ENCODE results near the gene ACAA2.

ACAA2 gene

DNA sequence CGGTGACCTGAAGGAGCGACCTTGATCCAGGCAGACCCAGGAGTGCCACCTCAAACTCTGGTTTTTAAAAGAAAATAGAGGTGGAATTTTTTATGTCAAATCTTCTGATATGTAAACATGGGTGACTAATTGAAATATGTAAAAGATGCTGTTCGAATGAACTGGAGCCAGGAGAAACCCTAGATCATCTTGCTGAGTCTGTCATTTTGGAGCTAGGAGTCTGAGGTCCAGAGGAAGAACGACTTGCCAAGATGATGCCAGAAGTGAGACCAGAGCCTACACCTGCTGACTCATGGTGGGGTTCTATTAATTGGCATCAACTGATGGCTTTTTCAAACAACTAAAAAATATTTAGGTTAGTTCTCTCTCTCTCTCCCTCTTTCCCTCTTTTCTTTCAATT is 74.1 kb downstream of the ACAA2 start:
- DNase-seq (ENCODE audit: low spot score), result no peak

DNA sequence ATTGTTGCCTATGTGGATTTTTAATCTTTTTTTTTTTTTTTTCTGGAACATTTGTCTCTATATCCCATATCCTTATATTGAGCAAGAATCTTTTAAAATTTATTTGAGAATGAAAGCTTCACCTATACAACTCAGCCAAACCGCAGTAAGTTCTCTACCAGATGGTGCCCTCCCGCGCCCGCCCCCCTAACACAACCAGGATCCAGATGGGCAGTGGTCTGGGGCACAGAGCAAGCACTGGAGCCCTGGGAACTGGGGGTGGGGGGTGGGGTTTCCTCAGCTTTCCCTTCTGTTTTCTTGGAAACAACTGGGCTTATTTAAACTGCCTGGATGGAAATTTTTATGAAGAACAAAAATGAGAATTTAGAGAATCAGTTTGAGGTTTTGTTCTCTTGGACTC is 74.6 kb downstream of the ACAA2 start:
- no peak for DNase-seq (ENCODE audit: low spot score)

DNA sequence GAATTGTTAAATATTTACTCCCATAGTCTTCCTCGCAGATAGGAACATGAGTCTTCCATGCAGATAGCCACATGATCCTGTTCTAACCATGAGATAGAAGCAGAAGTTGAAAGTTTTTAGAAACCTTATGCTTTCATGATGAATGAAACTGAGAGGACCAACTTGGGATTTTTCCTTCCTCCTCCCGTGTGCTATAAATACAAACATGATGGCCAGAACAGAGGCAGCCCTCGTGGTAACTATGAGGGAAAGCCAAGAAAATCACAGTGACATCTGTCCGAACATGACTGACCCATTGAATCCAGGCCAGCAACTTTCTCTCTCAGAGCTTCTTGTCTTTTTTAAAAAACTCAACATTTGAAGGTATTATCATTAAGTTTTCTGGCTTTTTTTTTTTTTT is 78.5 kb downstream of the ACAA2 start:
- DNase-seq (ENCODE audit: low spot score), result no peak

DNA sequence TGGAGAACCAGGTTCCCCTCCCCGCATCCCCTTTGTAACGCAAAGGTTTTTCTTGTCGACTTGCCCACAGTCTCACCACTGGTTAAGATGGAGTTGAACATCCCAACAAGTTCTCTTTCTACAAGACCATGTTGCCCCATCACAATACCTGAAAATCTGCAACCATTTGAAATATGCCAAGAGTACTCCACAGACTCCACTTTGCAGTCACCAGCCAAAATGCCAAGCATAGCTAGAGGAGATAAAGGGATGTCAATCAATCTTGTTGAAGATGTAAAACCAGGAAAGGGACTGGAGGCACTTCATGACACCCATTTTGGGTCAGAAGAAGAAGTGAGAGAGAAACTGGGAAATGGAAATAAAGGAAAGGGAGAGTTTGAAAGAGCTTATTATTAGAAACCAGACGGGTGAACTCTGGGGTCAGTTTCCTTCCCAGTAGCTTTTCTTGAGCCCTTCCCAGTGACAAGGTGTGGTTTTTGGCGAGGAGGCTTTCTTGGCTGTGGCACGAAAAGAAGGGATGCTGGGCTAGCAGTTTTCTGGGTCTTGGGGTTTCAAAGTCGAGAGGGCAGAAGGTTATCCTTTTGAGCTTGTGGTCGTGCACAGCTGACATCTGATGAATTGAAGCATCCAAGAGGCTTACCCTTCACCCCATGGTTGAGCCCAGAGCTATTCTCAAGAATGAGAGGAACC is 79.3 kb downstream of the ACAA2 start:
- DNase-seq (ENCODE audit: low spot score), result no peak

DNA sequence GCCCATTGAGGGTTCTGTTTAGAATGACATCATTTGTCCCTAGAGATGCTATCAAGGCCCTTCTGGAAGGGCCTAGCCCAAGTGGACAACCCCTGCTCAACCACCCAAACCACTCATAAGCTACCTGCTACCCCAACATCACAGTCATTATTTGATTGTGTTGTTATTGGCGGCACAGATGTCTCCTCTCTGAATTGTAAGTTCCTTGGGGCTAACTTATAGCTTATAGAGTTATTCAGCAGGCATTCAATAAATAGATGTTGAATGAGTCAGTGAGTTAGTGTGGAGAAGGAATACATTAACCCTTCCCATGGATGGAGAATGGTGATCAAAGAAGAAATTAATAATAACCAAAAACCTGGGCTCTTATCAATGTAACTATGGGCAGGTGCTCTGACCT is 80.0 kb downstream of the ACAA2 start:
- DNase-seq (ENCODE audit: low spot score), result no peak

Measured in activated CD4-positive, alpha-beta T cell treated with anti-CD3 and anti-CD28 coated beads, Interleukin-2, Interleukin-4, amounts not matched to agents 100 ng/mL and 50 ng/mL, durations not matched to agents 16 hours and 8 hours (primary cell).